Measurements from ENCODE around the gene ATP8B4. TPM values are rescaled to one million over a fixed set of nuclear protein-coding genes. Genes with fewer than 3 reads are reported as not detected.

ATP8B4 gene
- polyA plus RNA-seq, 1 donor (not counting 4 experiments of a cell fraction or from before 2014, with no cell fraction given): 0.05 TPM

DNA sequence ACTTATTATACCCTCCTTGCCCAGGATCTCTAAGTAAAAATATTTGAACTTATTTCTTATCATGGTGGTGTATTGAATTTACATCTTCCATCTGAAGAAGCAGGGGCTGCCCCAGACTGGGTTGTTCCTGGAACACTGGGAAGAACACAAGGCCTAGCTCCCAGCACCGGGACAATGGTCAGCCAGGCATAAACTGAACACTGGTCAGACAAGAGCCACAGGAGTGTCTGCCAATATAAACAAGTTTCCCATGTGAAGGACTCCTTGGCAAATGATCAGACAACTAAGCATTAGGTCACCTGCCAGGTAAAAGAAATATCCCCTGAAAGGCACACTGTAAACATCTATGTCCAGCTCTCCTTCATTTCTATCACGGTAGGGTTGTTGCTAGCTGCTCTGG lies 172.4 kb downstream of the ATP8B4 start:
- H3K9me1 ChIP-seq (ENCODE audit: control insufficient read depth, extremely low read depth, insufficient read depth, low read length): no peaks in the 10 kb centered on the region
- H3K27ac ChIP-seq (ENCODE audit: control insufficient read depth, insufficient read depth, low read length): no peak overlapping the region
- no peaks in the 10 kb centered on the region for H3K36me3 ChIP-seq (ENCODE audit: control insufficient read depth in 2 of 2, extremely low read depth in 1 of 2, insufficient read depth in 2 of 2, low read length in 2 of 2)
- dilution Hi-C loops (cut with MboI; ENCODE audit: extremely low pct_ligation_motif_present, low sequenced_read_pairs): no loop called here
- TF ChIP-seq EZH2 (IDR thresholded peaks at IDR 0.05; ENCODE audit: low read length): no peak
- TF ChIP-seq, protein P1, sequence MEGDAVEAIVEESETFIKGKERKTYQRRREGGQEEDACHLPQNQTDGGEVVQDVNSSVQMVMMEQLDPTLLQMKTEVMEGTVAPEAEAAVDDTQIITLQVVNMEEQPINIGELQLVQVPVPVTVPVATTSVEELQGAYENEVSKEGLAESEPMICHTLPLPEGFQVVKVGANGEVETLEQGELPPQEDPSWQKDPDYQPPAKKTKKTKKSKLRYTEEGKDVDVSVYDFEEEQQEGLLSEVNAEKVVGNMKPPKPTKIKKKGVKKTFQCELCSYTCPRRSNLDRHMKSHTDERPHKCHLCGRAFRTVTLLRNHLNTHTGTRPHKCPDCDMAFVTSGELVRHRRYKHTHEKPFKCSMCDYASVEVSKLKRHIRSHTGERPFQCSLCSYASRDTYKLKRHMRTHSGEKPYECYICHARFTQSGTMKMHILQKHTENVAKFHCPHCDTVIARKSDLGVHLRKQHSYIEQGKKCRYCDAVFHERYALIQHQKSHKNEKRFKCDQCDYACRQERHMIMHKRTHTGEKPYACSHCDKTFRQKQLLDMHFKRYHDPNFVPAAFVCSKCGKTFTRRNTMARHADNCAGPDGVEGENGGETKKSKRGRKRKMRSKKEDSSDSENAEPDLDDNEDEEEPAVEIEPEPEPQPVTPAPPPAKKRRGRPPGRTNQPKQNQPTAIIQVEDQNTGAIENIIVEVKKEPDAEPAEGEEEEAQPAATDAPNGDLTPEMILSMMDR (optimal IDR thresholded peaks at IDR 0.05 in 1 of 3, IDR thresholded peaks at IDR 0.05 in 1 of 3, conservative IDR thresholded peaks at IDR 0.05 in 1 of 3; ENCODE audit: extremely low read depth in 1 of 3, insufficient read depth in 2 of 3, low read length in 3 of 3): no peak
- H3K4me3 ChIP-seq (ENCODE audit: control insufficient read depth in 2 of 3, extremely low read depth in 1 of 3, insufficient read depth in 2 of 3, low read depth in 1 of 3, low read length in 3 of 3): no peak overlapping the region
- no peaks in the 10 kb centered on the region for H3K4me1 ChIP-seq (ENCODE audit: control insufficient read depth, extremely low read depth, insufficient read depth, low read length)
- H2AFZ ChIP-seq (ENCODE audit: control insufficient read depth, low read length): no peak overlapping the region
- no peak for FAIRE-seq
- no peaks in the 10 kb centered on the region for H3K9me3 ChIP-seq (ENCODE audit: control insufficient read depth, low read depth, low read length)
- H3K9ac ChIP-seq (ENCODE audit: control insufficient read depth, extremely low read depth, insufficient read depth, low read length): no peak overlapping the region
- DNase-seq (ENCODE audit: low read depth, low spot score): no peak
- no peaks in the 10 kb centered on the region for H3K27me3 ChIP-seq (ENCODE audit: control insufficient read depth, extremely low read depth, insufficient read depth, low read length)
- no peak overlapping the region for H3K4me2 ChIP-seq (ENCODE audit: control insufficient read depth, extremely low read depth, insufficient read depth, low read depth, low read length)
- no peaks in the 10 kb centered on the region for H4K20me1 ChIP-seq (ENCODE audit: control insufficient read depth, extremely low read depth, insufficient read depth, low read length)
- H3K79me2 ChIP-seq (ENCODE audit: control insufficient read depth, insufficient read depth, low read length): no peaks in the 10 kb centered on the region

DNA sequence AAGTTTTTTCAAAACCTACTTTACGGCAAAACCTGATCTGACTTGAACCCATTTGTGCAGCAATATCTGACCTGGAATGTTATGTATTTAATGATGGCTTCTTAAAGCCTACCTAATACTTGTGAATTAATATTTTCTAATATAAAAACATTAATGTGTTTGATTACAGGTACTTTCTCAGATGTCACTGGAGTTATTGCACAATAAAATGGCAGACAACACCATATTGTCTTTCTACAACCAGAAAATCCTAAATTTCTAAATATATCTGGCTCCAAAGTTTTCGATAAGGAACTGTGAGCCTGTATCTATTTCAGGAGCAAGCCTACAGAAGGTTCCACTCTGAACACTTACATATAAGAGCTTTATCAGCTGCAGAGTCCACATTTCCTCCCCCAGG lies 184.5 kb downstream of the ATP8B4 start:
- Histone ChIP-seq H3K4me3 (ENCODE audit: control insufficient read depth in 2 of 3, extremely low read depth in 1 of 3, insufficient read depth in 2 of 3, low read depth in 1 of 3, low read length in 3 of 3) (no peak overlapping the region), H3K4me1 (ENCODE audit: control insufficient read depth, extremely low read depth, insufficient read depth, low read length) (no peaks in the 10 kb centered on the region), H3K9ac (ENCODE audit: control insufficient read depth, extremely low read depth, insufficient read depth, low read length) (no peak overlapping the region), H3K27me3 (ENCODE audit: control insufficient read depth, extremely low read depth, insufficient read depth, low read length) (no peaks in the 10 kb centered on the region), H2AFZ (ENCODE audit: control insufficient read depth, low read length) (no peak overlapping the region), H3K27ac (ENCODE audit: control insufficient read depth, insufficient read depth, low read length) (no peak overlapping the region), H3K36me3 (ENCODE audit: control insufficient read depth in 2 of 2, extremely low read depth in 1 of 2, insufficient read depth in 2 of 2, low read length in 2 of 2) (no peaks in the 10 kb centered on the region), H3K79me2 (ENCODE audit: control insufficient read depth, insufficient read depth, low read length) (no peaks in the 10 kb centered on the region), H3K9me3 (ENCODE audit: control insufficient read depth, low read depth, low read length) (no peaks in the 10 kb centered on the region), H4K20me1 (ENCODE audit: control insufficient read depth, extremely low read depth, insufficient read depth, low read length) (no peaks in the 10 kb centered on the region), H3K4me2 (ENCODE audit: control insufficient read depth, extremely low read depth, insufficient read depth, low read depth, low read length) (no peak overlapping the region), H3K9me1 (ENCODE audit: control insufficient read depth, extremely low read depth, insufficient read depth, low read length) (no peaks in the 10 kb centered on the region)
- TF ChIP-seq, protein P1 (optimal IDR thresholded peaks at IDR 0.05 in 1 of 3, IDR thresholded peaks at IDR 0.05 in 1 of 3, conservative IDR thresholded peaks at IDR 0.05 in 1 of 3; ENCODE audit: extremely low read depth in 1 of 3, insufficient read depth in 2 of 3, low read length in 3 of 3): no peak
- TF ChIP-seq EZH2 (IDR thresholded peaks at IDR 0.05; ENCODE audit: low read length): no peak
- FAIRE-seq: no peak
- dilution Hi-C loops (cut with MboI; ENCODE audit: extremely low pct_ligation_motif_present, low sequenced_read_pairs): no loop called here
- no peak for DNase-seq (ENCODE audit: low read depth, low spot score)
